WTC11 (cell line): ENCODE measurements around the gene CHRM3. TPM values are rescaled to one million over a fixed set of nuclear protein-coding genes. Genes with fewer than 3 reads are reported as not detected.

Experiments used
- ATAC-seq: fragments of 200-7000 bp; cut with Tn5 transposase; 2 replicates; pipeline ENCODE4 v1.10.0; 2021; ENCODE audit warnings: mild to moderate bottlenecking, moderate library complexity
- CTCF ChIA-PET: fragments of 300-600 bp; sonication (Branson Sonifier 250); formaldehyde crosslinking; loops from one replicate; lab custom pipeline; 2021; ENCODE audit warnings: antibody characterized with exemption; lab: Charles Lee
- POLR2A ChIA-PET: fragments of 350-600 bp; sonication (Branson Sonifier 250); formaldehyde crosslinking; loops from one replicate; lab custom pipeline; 2021; ENCODE audit warnings: antibody characterized with exemption; lab: Charles Lee
- DNase-seq: peaks from one replicate; pipeline ENCODE4 v3.0.0; 2021; ENCODE audit warnings: low spot score
- H3K27ac Mint-ChIP-seq: 2 replicates; pipeline ENCODE4 v1.8.0; 2021; ENCODE audit warnings: mixed read lengths
- H3K27me3 Mint-ChIP-seq: 2 replicates; pipeline ENCODE4 v1.8.0; 2021; ENCODE audit warnings: low read depth, mild to moderate bottlenecking, moderate library complexity, mixed read lengths
- H3K36me3 Mint-ChIP-seq: 2 replicates; pipeline ENCODE4 v1.8.0; 2021; ENCODE audit warnings: mixed read lengths
- H3K4me1 Mint-ChIP-seq: 2 replicates; pipeline ENCODE4 v1.8.0; 2022; ENCODE audit warnings: mixed read lengths
- H3K4me3 Mint-ChIP-seq: 2 replicates; pipeline ENCODE4 v1.8.0; 2021; ENCODE audit warnings: mild to moderate bottlenecking, moderate library complexity, mixed read lengths
- H3K9me3 Mint-ChIP-seq: 2 replicates; pipeline ENCODE4 v1.8.0; 2021; ENCODE audit warnings: mixed read lengths
- ARID4B ChIP-seq: sonication (generic); formaldehyde crosslinking; IDR thresholded peaks from 2 replicates; pipeline ENCODE4 v1.8.0; 2023; ENCODE audit warnings: missing genetic modification reagents, mild to moderate bottlenecking, borderline replicate concordance
- ATF2 ChIP-seq: sonication (generic); formaldehyde crosslinking; IDR thresholded peaks from 2 replicates; pipeline ENCODE4 v1.8.1; 2022; ENCODE audit warnings: low read depth, missing genetic modification reagents, borderline replicate concordance
- FOXJ3 ChIP-seq: sonication (generic); formaldehyde crosslinking; IDR thresholded peaks from 2 replicates; pipeline ENCODE4 v1.9.0; 2021; ENCODE audit warnings: missing genetic modification reagents, mild to moderate bottlenecking, borderline replicate concordance
- GABPB1 ChIP-seq: sonication (generic); formaldehyde crosslinking; IDR thresholded peaks from 2 replicates; pipeline ENCODE4 v1.8.1; 2023; ENCODE audit warnings: mild to moderate bottlenecking, missing genetic modification reagents
- GTF2I ChIP-seq: fragments of 250-450 bp; sonication (Bioruptor Pico); conservative IDR thresholded peaks from 2 replicates; pipeline ENCODE4 v1.4.0; 2021; ENCODE audit warnings: mild to moderate bottlenecking
- MAX ChIP-seq: sonication (generic); formaldehyde crosslinking; IDR thresholded peaks from 2 replicates; pipeline ENCODE4 v1.8.0; 2022; ENCODE audit warnings: mild to moderate bottlenecking, missing genetic modification reagents
- MLX ChIP-seq: sonication (generic); formaldehyde crosslinking; IDR thresholded peaks from 2 replicates; pipeline ENCODE4 v1.8.1; 2023; ENCODE audit warnings: mild to moderate bottlenecking, missing genetic modification reagents, moderate library complexity
- OVOL2 ChIP-seq: fragments of 250-450 bp; sonication (Bioruptor Pico); IDR thresholded peaks from 2 replicates; pipeline ENCODE4 v1.9.0; 2021; ENCODE audit warnings: mild to moderate bottlenecking, borderline replicate concordance
- PRRX2 ChIP-seq: fragments of 250-450 bp; sonication (Bioruptor Pico); IDR thresholded peaks from 2 replicates; pipeline ENCODE4 v1.8.0; 2021; ENCODE audit warnings: mild to moderate bottlenecking
- SMAD3 ChIP-seq: sonication (generic); formaldehyde crosslinking; IDR thresholded peaks from 2 replicates; pipeline ENCODE4 v1.8.0; 2022; ENCODE audit warnings: missing genetic modification reagents, mild to moderate bottlenecking, borderline replicate concordance
- SOX15 ChIP-seq: fragments of 250-450 bp; sonication (Bioruptor Pico); IDR thresholded peaks from 2 replicates; pipeline ENCODE4 v1.9.0; 2021; ENCODE audit warnings: mild to moderate bottlenecking
- SP1 ChIP-seq: sonication (generic); formaldehyde crosslinking; conservative IDR thresholded peaks from 2 replicates; pipeline ENCODE4 v1.8.1; 2022; ENCODE audit warnings: missing genetic modification reagents
- TEAD1 ChIP-seq: sonication (generic); formaldehyde crosslinking; IDR thresholded peaks from 2 replicates; pipeline ENCODE4 v1.8.0; 2022; ENCODE audit warnings: mild to moderate bottlenecking, missing genetic modification reagents
- USF1 ChIP-seq: sonication (generic); formaldehyde crosslinking; IDR thresholded peaks from 2 replicates; pipeline ENCODE4 v1.8.0; 2022; ENCODE audit warnings: mild to moderate bottlenecking, missing genetic modification reagents
- ZNF138 ChIP-seq: sonication (generic); formaldehyde crosslinking; conservative IDR thresholded peaks from 2 replicates; pipeline ENCODE4 v1.8.1; 2022; ENCODE audit warnings: mild to moderate bottlenecking, moderate library complexity, missing genetic modification reagents
- ZNF219 ChIP-seq: sonication (generic); formaldehyde crosslinking; IDR thresholded peaks from 2 replicates; pipeline ENCODE4 v1.8.0; 2023; ENCODE audit warnings: missing genetic modification reagents, mild to moderate bottlenecking, borderline replicate concordance
- ZNF396 ChIP-seq: fragments of 250-450 bp; sonication (Bioruptor Pico); IDR thresholded peaks from 2 replicates; pipeline ENCODE4 v1.8.0; 2021; ENCODE audit warnings: mild to moderate bottlenecking, moderate library complexity, borderline replicate concordance
- ZSCAN18 ChIP-seq: fragments of 250-450 bp; sonication (Bioruptor Pico); IDR thresholded peaks from 2 replicates; pipeline ENCODE4 v2.1.2; 2022; ENCODE audit warnings: mild to moderate bottlenecking, moderate library complexity
- total RNA-seq: library from RNA; stranded (reverse); gene quantifications from 3 replicates; pipeline ENCODE4 v1.2.3, GENCODE V29; 2021
- TF ChIP-seq, protein P1 (sequence below): fragments of 250-450 bp; sonication (Bioruptor Pico); IDR thresholded peaks from 2 replicates; pipeline ENCODE4 v1.9.0; 2021; ENCODE audit warnings: mild to moderate bottlenecking, borderline replicate concordance
- TF ChIP-seq, protein P2 (sequence below): sonication (generic); formaldehyde crosslinking; conservative IDR thresholded peaks from 2 replicates; pipeline ENCODE4 v1.8.1; 2022; ENCODE audit warnings: mild to moderate bottlenecking, missing genetic modification reagents
- TF ChIP-seq, protein P3 (sequence below): fragments of 250-450 bp; sonication (Bioruptor Pico); IDR thresholded peaks from 2 replicates; pipeline ENCODE4 v1.9.0; 2021; ENCODE audit warnings: mild to moderate bottlenecking

Gene CHRM3
- total RNA-seq, 1 experiment from 2014 or later, result 6.9 TPM

DNA sequence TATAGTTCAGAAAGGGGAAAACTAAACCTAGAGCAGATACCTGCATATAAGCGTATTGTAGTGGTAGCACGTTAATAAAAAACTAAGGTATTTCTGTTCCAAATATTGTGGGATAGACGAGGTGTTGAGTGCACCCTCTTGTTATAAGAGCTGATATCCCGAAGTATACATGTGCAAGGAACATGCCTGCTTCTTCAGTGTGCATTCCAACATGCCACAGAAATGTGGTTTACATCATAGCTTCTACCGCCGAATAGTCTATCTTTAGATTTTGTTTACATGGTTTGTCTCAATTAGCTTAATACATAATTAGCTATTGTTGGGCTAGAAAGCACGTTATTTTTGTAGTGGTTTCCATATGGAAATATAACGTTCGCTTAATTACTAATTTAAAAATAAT lies 2.2 kb downstream of the CHRM3 start (continued):
- TF ChIP-seq ZSCAN18 (CRISPR knock-in tag), result no peak
- no peak for TF ChIP-seq GABPB1 (CRISPR knock-in tag)
- TF ChIP-seq, protein P1, sequence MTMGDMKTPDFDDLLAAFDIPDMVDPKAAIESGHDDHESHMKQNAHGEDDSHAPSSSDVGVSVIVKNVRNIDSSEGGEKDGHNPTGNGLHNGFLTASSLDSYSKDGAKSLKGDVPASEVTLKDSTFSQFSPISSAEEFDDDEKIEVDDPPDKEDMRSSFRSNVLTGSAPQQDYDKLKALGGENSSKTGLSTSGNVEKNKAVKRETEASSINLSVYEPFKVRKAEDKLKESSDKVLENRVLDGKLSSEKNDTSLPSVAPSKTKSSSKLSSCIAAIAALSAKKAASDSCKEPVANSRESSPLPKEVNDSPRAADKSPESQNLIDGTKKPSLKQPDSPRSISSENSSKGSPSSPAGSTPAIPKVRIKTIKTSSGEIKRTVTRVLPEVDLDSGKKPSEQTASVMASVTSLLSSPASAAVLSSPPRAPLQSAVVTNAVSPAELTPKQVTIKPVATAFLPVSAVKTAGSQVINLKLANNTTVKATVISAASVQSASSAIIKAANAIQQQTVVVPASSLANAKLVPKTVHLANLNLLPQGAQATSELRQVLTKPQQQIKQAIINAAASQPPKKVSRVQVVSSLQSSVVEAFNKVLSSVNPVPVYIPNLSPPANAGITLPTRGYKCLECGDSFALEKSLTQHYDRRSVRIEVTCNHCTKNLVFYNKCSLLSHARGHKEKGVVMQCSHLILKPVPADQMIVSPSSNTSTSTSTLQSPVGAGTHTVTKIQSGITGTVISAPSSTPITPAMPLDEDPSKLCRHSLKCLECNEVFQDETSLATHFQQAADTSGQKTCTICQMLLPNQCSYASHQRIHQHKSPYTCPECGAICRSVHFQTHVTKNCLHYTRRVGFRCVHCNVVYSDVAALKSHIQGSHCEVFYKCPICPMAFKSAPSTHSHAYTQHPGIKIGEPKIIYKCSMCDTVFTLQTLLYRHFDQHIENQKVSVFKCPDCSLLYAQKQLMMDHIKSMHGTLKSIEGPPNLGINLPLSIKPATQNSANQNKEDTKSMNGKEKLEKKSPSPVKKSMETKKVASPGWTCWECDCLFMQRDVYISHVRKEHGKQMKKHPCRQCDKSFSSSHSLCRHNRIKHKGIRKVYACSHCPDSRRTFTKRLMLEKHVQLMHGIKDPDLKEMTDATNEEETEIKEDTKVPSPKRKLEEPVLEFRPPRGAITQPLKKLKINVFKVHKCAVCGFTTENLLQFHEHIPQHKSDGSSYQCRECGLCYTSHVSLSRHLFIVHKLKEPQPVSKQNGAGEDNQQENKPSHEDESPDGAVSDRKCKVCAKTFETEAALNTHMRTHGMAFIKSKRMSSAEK, result no peak
- no peak for TF ChIP-seq MLX
- no peak for TF ChIP-seq TEAD1 (CRISPR knock-in tag)
- TF ChIP-seq, protein P2, sequence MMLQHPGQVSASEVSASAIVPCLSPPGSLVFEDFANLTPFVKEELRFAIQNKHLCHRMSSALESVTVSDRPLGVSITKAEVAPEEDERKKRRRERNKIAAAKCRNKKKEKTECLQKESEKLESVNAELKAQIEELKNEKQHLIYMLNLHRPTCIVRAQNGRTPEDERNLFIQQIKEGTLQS (CRISPR knock-in tag), result no peak
- no peak for TF ChIP-seq SMAD3
- TF ChIP-seq ATF2 (CRISPR knock-in tag), result no peak

- no peak overlapping the region for H3K4me3 Mint-ChIP-seq
- peaks cover 43% of the 10 kb centered on the region for H3K27me3 Mint-ChIP-seq
- TF ChIP-seq USF1 (no peak), ZSCAN18 (CRISPR knock-in tag) (no peak), MAX (no peak), GTF2I (CRISPR knock-in tag) (no peak), SP1 (CRISPR knock-in tag) (no peak), ZNF396 (no peak), ZNF219 (CRISPR knock-in tag) (no peak), ZNF138 (CRISPR knock-in tag) (no peak), FOXJ3 (CRISPR knock-in tag) (no peak), OVOL2 (no peak), ARID4B (CRISPR knock-in tag) (no peak), SOX15 (CRISPR knock-in tag) (no peak), PRRX2 (CRISPR knock-in tag) (no peak)
- TF ChIP-seq, protein P3, sequence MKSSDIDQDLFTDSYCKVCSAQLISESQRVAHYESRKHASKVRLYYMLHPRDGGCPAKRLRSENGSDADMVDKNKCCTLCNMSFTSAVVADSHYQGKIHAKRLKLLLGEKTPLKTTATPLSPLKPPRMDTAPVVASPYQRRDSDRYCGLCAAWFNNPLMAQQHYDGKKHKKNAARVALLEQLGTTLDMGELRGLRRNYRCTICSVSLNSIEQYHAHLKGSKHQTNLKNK, result no peak
- ChIA-PET CTCF (interaction anchor here (1.1 kb wide), 1 partner anchor 508 kb away, joined by 3 read pairs; no protein-coding TSS in a partner anchor), POLR2A (no interaction called here)
- H3K4me1 Mint-ChIP-seq, result peaks cover 18% of the 10 kb centered on the region
- no peaks in the 10 kb centered on the region for H3K9me3 Mint-ChIP-seq
- no peaks in the 10 kb centered on the region for H3K36me3 Mint-ChIP-seq
- no peak for ATAC-seq
- H3K27ac Mint-ChIP-seq, result no peak overlapping the region
- no peak for DNase-seq
Measured at GRCh38 chr1:239389703-239390102, 3.3 kb downstream of the CHRM3 start.
